ENCODE measurements around the gene FHOD3.

The FHOD3 gene

GRCh38 chr18:36419900-36420531 is 122.5 kb downstream of the FHOD3 start:
- no peak overlapping the region for H3K4me3 ChIP-seq (ENCODE audit: low read depth, low read length)
- TF ChIP-seq, protein P1, sequence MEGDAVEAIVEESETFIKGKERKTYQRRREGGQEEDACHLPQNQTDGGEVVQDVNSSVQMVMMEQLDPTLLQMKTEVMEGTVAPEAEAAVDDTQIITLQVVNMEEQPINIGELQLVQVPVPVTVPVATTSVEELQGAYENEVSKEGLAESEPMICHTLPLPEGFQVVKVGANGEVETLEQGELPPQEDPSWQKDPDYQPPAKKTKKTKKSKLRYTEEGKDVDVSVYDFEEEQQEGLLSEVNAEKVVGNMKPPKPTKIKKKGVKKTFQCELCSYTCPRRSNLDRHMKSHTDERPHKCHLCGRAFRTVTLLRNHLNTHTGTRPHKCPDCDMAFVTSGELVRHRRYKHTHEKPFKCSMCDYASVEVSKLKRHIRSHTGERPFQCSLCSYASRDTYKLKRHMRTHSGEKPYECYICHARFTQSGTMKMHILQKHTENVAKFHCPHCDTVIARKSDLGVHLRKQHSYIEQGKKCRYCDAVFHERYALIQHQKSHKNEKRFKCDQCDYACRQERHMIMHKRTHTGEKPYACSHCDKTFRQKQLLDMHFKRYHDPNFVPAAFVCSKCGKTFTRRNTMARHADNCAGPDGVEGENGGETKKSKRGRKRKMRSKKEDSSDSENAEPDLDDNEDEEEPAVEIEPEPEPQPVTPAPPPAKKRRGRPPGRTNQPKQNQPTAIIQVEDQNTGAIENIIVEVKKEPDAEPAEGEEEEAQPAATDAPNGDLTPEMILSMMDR (IDR thresholded peaks at IDR 0.05; ENCODE audit: low read depth, low read length), result no peak

DNA sequence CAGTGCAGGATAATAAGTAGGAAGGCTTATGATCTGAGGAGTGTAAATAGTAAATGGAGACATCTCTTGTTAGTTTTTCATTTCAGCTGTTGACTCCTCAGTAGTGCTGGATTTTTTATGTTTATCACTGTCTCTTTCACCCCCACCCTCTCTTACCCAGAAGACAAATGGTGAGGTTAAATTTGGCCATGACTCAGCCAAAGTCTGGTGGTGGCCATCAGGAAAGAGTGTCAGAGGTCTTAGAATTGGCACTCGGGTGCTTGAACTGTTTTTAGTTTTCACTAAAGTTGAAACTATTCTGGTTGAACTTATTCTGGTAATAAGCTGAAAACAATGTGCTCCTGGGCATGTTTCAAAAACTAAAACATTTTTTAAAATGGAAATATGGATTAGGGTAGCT is 123.3 kb downstream of the FHOD3 start:
- no peak overlapping the region for H3K4me3 ChIP-seq (ENCODE audit: low read depth, low read length)
- TF ChIP-seq, protein P1 (IDR thresholded peaks at IDR 0.05; ENCODE audit: low read depth, low read length), result no peak

DNA sequence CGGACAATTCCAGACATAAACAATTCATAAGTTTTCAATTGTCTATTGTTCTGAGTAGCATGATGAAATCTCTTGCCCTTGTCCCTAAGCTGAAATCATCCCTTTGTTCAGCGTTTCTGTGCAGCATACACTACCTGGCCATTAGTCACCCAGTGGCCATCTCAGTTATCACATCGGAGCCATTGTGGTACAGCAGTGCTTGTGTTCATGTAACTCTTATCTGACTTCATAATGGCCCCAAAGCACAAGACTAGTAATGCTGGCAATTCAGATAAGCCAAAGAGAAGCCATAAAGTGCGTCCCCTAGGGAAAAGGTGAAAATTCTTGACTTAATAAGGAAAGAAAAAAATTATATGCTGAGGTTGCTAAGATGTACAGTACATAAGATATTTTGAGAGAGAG is 127.2 kb downstream of the FHOD3 start:
- TF ChIP-seq, protein P1 (IDR thresholded peaks at IDR 0.05; ENCODE audit: low read depth, low read length), result no peak
- H3K4me3 ChIP-seq (ENCODE audit: low read depth, low read length), result no peak overlapping the region

- H3K4me3 ChIP-seq (ENCODE audit: low read depth, low read length), result no peak overlapping the region
- TF ChIP-seq, protein P1 (IDR thresholded peaks at IDR 0.05; ENCODE audit: low read depth, low read length), result no peak
Observed at GRCh38 chr18:36427369-36427768, 129.9 kb downstream of the FHOD3 start.

GRCh38 chr18:36427831-36428230 is 130.3 kb downstream of the FHOD3 start:
- TF ChIP-seq, protein P1 (IDR thresholded peaks at IDR 0.05; ENCODE audit: low read depth, low read length), result no peak
- no peak overlapping the region for H3K4me3 ChIP-seq (ENCODE audit: low read depth, low read length)

- TF ChIP-seq, protein P1 (IDR thresholded peaks at IDR 0.05; ENCODE audit: low read depth, low read length), result no peak
- H3K4me3 ChIP-seq (ENCODE audit: low read depth, low read length), result no peak overlapping the region
Observed at GRCh38 chr18:36428431-36429029, 131.0 kb downstream of the FHOD3 start.

- no peak overlapping the region for H3K4me3 ChIP-seq (ENCODE audit: low read depth, low read length)
- TF ChIP-seq, protein P1 (IDR thresholded peaks at IDR 0.05; ENCODE audit: low read depth, low read length), result no peak
Observed at GRCh38 chr18:36432880-36433555, 135.5 kb downstream of the FHOD3 start.
